SJSA1 (cell line): ENCODE data around the gene CHST5. TPM values are rescaled to one million over a fixed set of nuclear protein-coding genes. Genes with fewer than 3 reads are reported as not detected.

Source experiments
- DNase-seq, 2 experiments: peaks; one replicate each; pipeline ENCODE4 v3.0.0-alpha.2; 2015 to 2020; ENCODE audit warnings: low spot score in 2 of 2, low read depth in 1 of 2
- H3K27ac ChIP-seq: fragments of 250-450 bp; sonication (Bioruptor Pico); 2 replicates; pipeline ENCODE4 v1.5.1; 2020; ENCODE audit warnings: mild to moderate bottlenecking, moderate library complexity
- H3K27me3 ChIP-seq: fragments of 250-450 bp; sonication (Bioruptor Pico); replicated peaks from 2 replicates; pipeline ENCODE4 v1.5.1; 2020; ENCODE audit warnings: mild to moderate bottlenecking, moderate library complexity
- H3K36me3 ChIP-seq: fragments of 250-450 bp; sonication (Bioruptor Pico); 2 replicates; pipeline ENCODE4 v1.5.1; 2020; ENCODE audit warnings: mild to moderate bottlenecking
- H3K4me1 ChIP-seq: fragments of 250-450 bp; sonication (Bioruptor Pico); replicated peaks from 2 replicates; pipeline ENCODE4 v1.6.1; 2021; ENCODE audit warnings: mild to moderate bottlenecking
- H3K4me3 ChIP-seq: fragments of 250-450 bp; sonication (Bioruptor Pico); 2 replicates; pipeline ENCODE4 v1.5.1; 2020; ENCODE audit warnings: mild to moderate bottlenecking
- H3K9me3 ChIP-seq: fragments of 250-450 bp; sonication (Bioruptor Pico); replicated peaks from 2 replicates; pipeline ENCODE4 v1.5.1; 2020; ENCODE audit warnings: mild to moderate bottlenecking
- total RNA-seq: library from RNA; depleted of rRNA; stranded (reverse); fragments of >200 nt; shearing (Covaris generic); gene quantifications from 2 replicates; pipeline ENCODE4 v1.2.3, GENCODE V29; 2014; rRNA removed

The CHST5 gene
- total RNA-seq, 1 experiment from 2014 or later = 0.08 TPM

GRCh38 chr16:75486676-75487313 is 49.1 kb downstream of the CHST5 start:
- Histone ChIP-seq H3K27ac (no peak overlapping the region), H3K36me3 (no peaks in the 10 kb centered on the region), H3K9me3 (no peaks in the 10 kb centered on the region), H3K4me3 (no peak overlapping the region), H3K4me1 (no peaks in the 10 kb centered on the region), H3K27me3 (no peaks in the 10 kb centered on the region)
- DNase-seq = no peak

- Histone ChIP-seq H3K9me3 (no peaks in the 10 kb centered on the region), H3K27ac (no peak overlapping the region), H3K36me3 (no peaks in the 10 kb centered on the region), H3K4me1 (no peaks in the 10 kb centered on the region), H3K4me3 (no peak overlapping the region), H3K27me3 (no peaks in the 10 kb centered on the region)
- DNase-seq = no peak
These were observed 49.8 kb downstream of the CHST5 start for GRCh38 chr16:75486014-75486675.

GRCh38 chr16:75485230-75486013 is 50.5 kb downstream of the CHST5 start:
- H3K27me3 ChIP-seq = no peaks in the 10 kb centered on the region
- DNase-seq = no peak
- no peaks in the 10 kb centered on the region for H3K36me3 ChIP-seq
- no peaks in the 10 kb centered on the region for H3K4me1 ChIP-seq
- no peak overlapping the region for H3K27ac ChIP-seq
- no peaks in the 10 kb centered on the region for H3K9me3 ChIP-seq
- H3K4me3 ChIP-seq = no peak overlapping the region

- Histone ChIP-seq H3K9me3 (no peaks in the 10 kb centered on the region), H3K27ac (no peak overlapping the region), H3K27me3 (no peaks in the 10 kb centered on the region), H3K4me3 (no peak overlapping the region), H3K36me3 (no peaks in the 10 kb centered on the region), H3K4me1 (no peaks in the 10 kb centered on the region)
- DNase-seq = no peak
These were observed 52.7 kb downstream of the CHST5 start for GRCh38 chr16:75483222-75483621.

- Histone ChIP-seq H3K9me3 (no peaks in the 10 kb centered on the region), H3K36me3 (no peaks in the 10 kb centered on the region), H3K27ac (no peak overlapping the region), H3K4me1 (no peaks in the 10 kb centered on the region), H3K4me3 (no peak overlapping the region), H3K27me3 (no peaks in the 10 kb centered on the region)
- no peak for DNase-seq
These were observed 53.3 kb downstream of the CHST5 start for GRCh38 chr16:75482434-75483205.

- Histone ChIP-seq H3K4me3 (no peak overlapping the region), H3K27ac (no peak overlapping the region), H3K9me3 (no peaks in the 10 kb centered on the region), H3K36me3 (no peaks in the 10 kb centered on the region), H3K27me3 (no peaks in the 10 kb centered on the region), H3K4me1 (no peaks in the 10 kb centered on the region)
- no peak for DNase-seq
These were observed 54.4 kb downstream of the CHST5 start for GRCh38 chr16:75481475-75481874.

- Histone ChIP-seq H3K27me3 (no peaks in the 10 kb centered on the region), H3K36me3 (no peaks in the 10 kb centered on the region), H3K9me3 (no peaks in the 10 kb centered on the region), H3K4me3 (no peak overlapping the region), H3K4me1 (no peaks in the 10 kb centered on the region), H3K27ac (no peak overlapping the region)
- DNase-seq = no peak
These were observed 56.4 kb downstream of the CHST5 start for GRCh38 chr16:75479421-75479990.

Other genes starting within 250 kb of the CHST5 start
- gene CFDP1, start 102.6 kb downstream of the CHST5 start, total RNA-seq = 90.3 and 114 TPM in 2 replicates
- gene TMEM170A, start 71.4 kb downstream of the CHST5 start, total RNA-seq = 17.7 and 23.7 TPM in 2 replicates
- gene CHST6, start 40.7 kb downstream of the CHST5 start, total RNA-seq = not detected in 2 replicates
- gene TMEM231, start 20.1 kb upstream of the CHST5 start, total RNA-seq = 1.9 and 7.0 TPM in 2 replicates
- 52.7 and 69.3 TPM in 2 replicates for gene GABARAPL2, start 30.3 kb upstream of the CHST5 start, total RNA-seq
- 49.2 and 62.0 TPM in 2 replicates for gene ADAT1, start 87.2 kb upstream of the CHST5 start, total RNA-seq
- gene KARS1, start 111.6 kb upstream of the CHST5 start, total RNA-seq = 156 and 232 TPM in 2 replicates
- 75.5 and 83.2 TPM in 2 replicates for gene TERF2IP, start 111.7 kb upstream of the CHST5 start, total RNA-seq
- not detected in 2 replicates for gene CPHXL2, start 140.9 kb upstream of the CHST5 start, total RNA-seq
- gene DUXB, start 165.4 kb upstream of the CHST5 start, total RNA-seq = not detected in 2 replicates
- gene CPHXL, start 190.4 kb upstream of the CHST5 start, total RNA-seq = not detected in 2 replicates